Endodermal cell (in vitro differentiated cells): ENCODE results near the gene SS18L1. TPM values are rescaled to one million over a fixed set of nuclear protein-coding genes. Genes with fewer than 3 reads are reported as not detected.

Experiments used
- DNase-seq: peaks from one replicate; pipeline ENCODE4 v3.0.0-alpha.2; 2017
- H3K27ac ChIP-seq: 2 replicates; pipeline ENCODE4 v1.5.1; 2013; ENCODE audit warnings: mild to moderate bottlenecking, low read depth, low read length, moderate library complexity
- H3K27me3 ChIP-seq: 2 replicates; pipeline ENCODE4 v1.6.1; 2013; ENCODE audit warnings: mild to moderate bottlenecking, low read length, moderate library complexity; ENCODE audit not compliant: insufficient read depth, control insufficient read depth, poor library complexity, severe bottlenecking
- H3K36me3 ChIP-seq: 2 replicates; pipeline ENCODE4 v1.7.0; 2013; ENCODE audit warnings: mild to moderate bottlenecking, low read length, moderate library complexity; ENCODE audit not compliant: control insufficient read depth, insufficient read depth
- H3K4me1 ChIP-seq: one replicate; pipeline ENCODE4 v1.7.0; 2013; ENCODE audit warnings: low read length; ENCODE audit not compliant: control insufficient read depth, insufficient read depth
- H3K4me3 ChIP-seq: 2 replicates; pipeline ENCODE4 v1.5.1; 2013; ENCODE audit warnings: mild to moderate bottlenecking, low read length, moderate library complexity
- H3K9ac ChIP-seq: 2 replicates; pipeline ENCODE4 v1.6.1; 2013; ENCODE audit warnings: mild to moderate bottlenecking, low read length, moderate library complexity; ENCODE audit not compliant: poor library complexity, severe bottlenecking; ENCODE audit errors: extremely low read depth
- H3K9me3 ChIP-seq: 2 replicates; pipeline ENCODE4 v1.6.1; 2013; ENCODE audit warnings: mild to moderate bottlenecking, low read length, moderate library complexity; ENCODE audit not compliant: control insufficient read depth
- H3K27ac Mint-ChIP-seq: 2 replicates; pipeline ENCODE4 v1.8.0; 2020; ENCODE audit warnings: mixed read lengths
- H3K27me3 Mint-ChIP-seq: 2 replicates; pipeline ENCODE4 v1.8.0; 2021; ENCODE audit warnings: mild to moderate bottlenecking, mixed read lengths; ENCODE audit not compliant: insufficient read depth
- H3K36me3 Mint-ChIP-seq: 2 replicates; pipeline ENCODE4 v1.8.0; 2020; ENCODE audit warnings: low read depth, mixed read lengths
- H3K4me1 Mint-ChIP-seq: 2 replicates; pipeline ENCODE4 v1.8.0; 2020; ENCODE audit warnings: mixed read lengths
- H3K4me3 Mint-ChIP-seq: 2 replicates; pipeline ENCODE4 v1.8.0; 2020; ENCODE audit warnings: mild to moderate bottlenecking, moderate library complexity, mixed read lengths
- H3K9me3 Mint-ChIP-seq: 2 replicates; pipeline ENCODE4 v1.8.0; 2020; ENCODE audit warnings: mild to moderate bottlenecking, mixed read lengths
- WGBS, 2 experiments: methylation state at CpG; one replicate each; pipeline versions ENCODE4 v1.1.5 to v1.1.7; 2013; ENCODE audit warnings: missing lambda C conversion rate in 2 of 2, mixed read lengths in 1 of 2; ENCODE audit not compliant: insufficient coverage in 1 of 2, insufficient read length in 1 of 2; 5-methylcytosine and 5-hydroxymethylcytosine counted together
- total RNA-seq, 2 donors: library from RNA; stranded (reverse); fragmentation: NEBNext Ultra II Directional in 1 of 2; extraction: Animal tissue kit (Norgen Biotek cat#: 25700) in 1 of 2; gene quantifications; 2 replicates in 1 of 2; 3 replicates in 1 of 2; pipeline ENCODE4 v1.2.1, GENCODE V29; 2021
- TF ChIP-seq, protein P1 (sequence below): fragments of 200-600 bp; sonication (generic); conservative IDR thresholded peaks from 2 replicates; pipeline ENCODE4 v1.5.0; 2021; ENCODE audit warnings: antibody characterized with exemption, mild to moderate bottlenecking

SS18L1 gene
- total RNA-seq, 2 donors from 2014 or later = 23.2 to 28.8 TPM

DNA sequence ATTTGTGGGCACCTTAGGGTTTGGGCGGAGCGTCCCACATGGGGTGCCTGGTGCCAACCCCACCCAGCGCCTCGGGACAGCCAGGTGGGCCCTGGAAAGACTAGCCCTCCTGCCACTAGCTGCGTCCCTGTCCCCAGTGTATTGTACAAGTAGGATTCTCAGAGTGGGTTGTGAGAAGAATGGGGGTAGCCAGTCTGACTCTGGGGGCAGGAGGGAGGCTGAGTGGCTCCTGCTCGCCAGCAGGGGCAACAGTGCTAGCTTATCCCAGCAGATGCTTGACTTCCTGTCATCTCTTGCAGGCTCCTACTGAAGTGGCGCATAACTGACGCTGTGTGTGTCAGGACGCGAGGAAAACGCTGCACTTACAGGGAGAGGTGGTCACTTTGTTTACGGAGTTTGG lies 9.7 kb upstream of the SS18L1 start:
- peak overlapping the region; percentile 61 for H3K27ac Mint-ChIP-seq
- H3K9ac ChIP-seq = no peak overlapping the region
- TF ChIP-seq, protein P1, sequence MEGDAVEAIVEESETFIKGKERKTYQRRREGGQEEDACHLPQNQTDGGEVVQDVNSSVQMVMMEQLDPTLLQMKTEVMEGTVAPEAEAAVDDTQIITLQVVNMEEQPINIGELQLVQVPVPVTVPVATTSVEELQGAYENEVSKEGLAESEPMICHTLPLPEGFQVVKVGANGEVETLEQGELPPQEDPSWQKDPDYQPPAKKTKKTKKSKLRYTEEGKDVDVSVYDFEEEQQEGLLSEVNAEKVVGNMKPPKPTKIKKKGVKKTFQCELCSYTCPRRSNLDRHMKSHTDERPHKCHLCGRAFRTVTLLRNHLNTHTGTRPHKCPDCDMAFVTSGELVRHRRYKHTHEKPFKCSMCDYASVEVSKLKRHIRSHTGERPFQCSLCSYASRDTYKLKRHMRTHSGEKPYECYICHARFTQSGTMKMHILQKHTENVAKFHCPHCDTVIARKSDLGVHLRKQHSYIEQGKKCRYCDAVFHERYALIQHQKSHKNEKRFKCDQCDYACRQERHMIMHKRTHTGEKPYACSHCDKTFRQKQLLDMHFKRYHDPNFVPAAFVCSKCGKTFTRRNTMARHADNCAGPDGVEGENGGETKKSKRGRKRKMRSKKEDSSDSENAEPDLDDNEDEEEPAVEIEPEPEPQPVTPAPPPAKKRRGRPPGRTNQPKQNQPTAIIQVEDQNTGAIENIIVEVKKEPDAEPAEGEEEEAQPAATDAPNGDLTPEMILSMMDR = peak; percentile 63

DNA sequence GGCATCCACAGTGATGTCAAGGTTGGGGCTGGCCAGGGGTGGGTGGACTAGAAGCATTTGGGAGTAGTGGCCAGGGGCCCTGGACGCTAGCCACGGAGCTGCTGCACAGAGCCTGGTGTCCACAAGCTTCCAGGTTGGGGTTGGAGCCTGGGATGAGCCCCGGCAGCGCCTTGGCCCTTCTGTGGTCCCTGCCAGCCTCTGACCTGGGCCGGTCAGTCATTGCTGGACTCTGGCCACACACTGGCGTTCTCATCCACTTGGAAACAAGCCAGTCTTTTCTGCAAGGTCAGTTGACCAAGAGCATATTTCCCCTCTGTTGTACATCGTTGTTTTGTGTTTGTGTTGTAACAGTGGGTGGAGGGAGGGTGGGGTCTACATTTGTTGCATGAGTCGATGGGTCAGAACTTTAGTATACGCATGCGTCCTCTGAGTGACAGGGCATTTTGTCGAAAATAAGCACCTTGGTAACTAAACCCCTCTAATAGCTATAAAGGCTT lies 8.8 kb upstream of the SS18L1 start:
- Histone ChIP-seq H3K9me3 (no peaks in the 10 kb centered on the region), H3K9ac (no peak overlapping the region), H3K4me3 (no peak overlapping the region), H3K27ac (no peak overlapping the region), H3K4me1 (no peaks in the 10 kb centered on the region), H3K27me3 (no peaks in the 10 kb centered on the region), H3K36me3 (peaks cover 94% of the 10 kb centered on the region)
- H3K36me3 Mint-ChIP-seq = peaks cover 93% of the 10 kb centered on the region
- DNase-seq = no peak
- H3K4me3 Mint-ChIP-seq = no peak overlapping the region
- TF ChIP-seq, protein P1 = no peak
- H3K27ac Mint-ChIP-seq = no peak overlapping the region
- H3K27me3 Mint-ChIP-seq = no peaks in the 10 kb centered on the region
- no peaks in the 10 kb centered on the region for H3K9me3 Mint-ChIP-seq
- H3K4me1 Mint-ChIP-seq = no peaks in the 10 kb centered on the region
- WGBS, 2 experiments = 93 to 95% methylated on average over 8 to 11 of the region's 11 CpGs

More for the DNA sequence above, 9.7 kb upstream of the SS18L1 start:
- H3K9me3 ChIP-seq = no peaks in the 10 kb centered on the region
- 96 to 97% methylated on average over 12 of the region's 12 CpGs for WGBS, 2 experiments
- Mint-ChIP-seq H3K36me3 (peaks cover 90% of the 10 kb centered on the region), H3K4me1 (no peaks in the 10 kb centered on the region), H3K9me3 (no peaks in the 10 kb centered on the region), H3K4me3 (no peak overlapping the region), H3K27me3 (no peaks in the 10 kb centered on the region)
- H3K27me3 ChIP-seq = no peaks in the 10 kb centered on the region
- no peak overlapping the region for H3K4me3 ChIP-seq
- DNase-seq = peak; percentile 63
- H3K4me1 ChIP-seq = no peaks in the 10 kb centered on the region
- H3K27ac ChIP-seq = no peak overlapping the region
- peaks cover 94% of the 10 kb centered on the region for H3K36me3 ChIP-seq

DNA sequence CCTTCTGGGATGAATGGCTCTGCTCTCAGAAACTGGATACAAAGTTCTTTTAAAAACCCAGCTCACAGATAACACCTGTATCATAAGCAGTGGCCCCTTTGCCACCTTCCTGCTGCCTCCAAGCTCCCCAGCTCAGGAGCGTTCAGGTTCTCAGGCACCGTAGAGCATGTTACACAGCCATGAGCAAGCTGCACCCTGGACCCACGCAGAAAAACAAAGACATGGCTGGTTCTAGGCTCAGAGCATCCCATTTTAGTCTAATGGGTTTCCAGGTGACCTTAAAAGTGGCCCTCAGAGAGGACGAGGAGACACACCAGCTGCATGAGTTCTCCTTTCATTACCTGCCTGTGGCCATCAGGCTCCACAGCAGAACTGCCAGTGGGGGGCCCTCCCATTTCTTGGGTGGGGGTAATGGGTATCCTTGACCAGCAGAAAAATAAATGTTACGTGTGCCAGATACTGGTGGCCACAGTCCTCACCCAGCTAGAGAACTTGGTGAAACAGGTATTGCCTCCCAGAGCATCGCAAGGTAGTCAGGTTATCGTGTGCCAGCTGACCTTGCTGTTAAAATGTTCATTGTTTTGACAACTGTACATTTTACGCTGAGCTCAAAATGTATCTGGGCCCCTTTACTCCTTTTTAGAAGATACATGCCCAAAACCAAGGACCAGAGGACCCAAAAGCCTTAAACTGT lies 7.8 kb upstream of the SS18L1 start:
- no peaks in the 10 kb centered on the region for H3K27me3 Mint-ChIP-seq
- TF ChIP-seq, protein P1 = no peak
- peaks cover 94% of the 10 kb centered on the region for H3K36me3 Mint-ChIP-seq
- H3K4me3 Mint-ChIP-seq = no peak overlapping the region
- no peak overlapping the region for H3K4me3 ChIP-seq
- H3K27me3 ChIP-seq = no peaks in the 10 kb centered on the region
- no peak overlapping the region for H3K27ac ChIP-seq
- H3K9me3 Mint-ChIP-seq = no peaks in the 10 kb centered on the region
- peaks cover 94% of the 10 kb centered on the region for H3K36me3 ChIP-seq
- H3K9me3 ChIP-seq = no peaks in the 10 kb centered on the region
- no peak overlapping the region for H3K27ac Mint-ChIP-seq
- WGBS, 2 experiments = 90 to 95% methylated on average over 6 to 8 of the region's 8 CpGs
- DNase-seq = no peak
- no peak overlapping the region for H3K9ac ChIP-seq
- H3K4me1 ChIP-seq = no peaks in the 10 kb centered on the region
- peaks cover 5% of the 10 kb centered on the region for H3K4me1 Mint-ChIP-seq
